Sigmoid colon (tissue), 7 donors: Measurements from ENCODE around the gene TMEM125. TPM values are rescaled to one million over a fixed set of nuclear protein-coding genes. Genes with fewer than 3 reads are reported as not detected.

ENCODE experiments used
- DNase-seq: peaks from one replicate; pipeline ENCODE4 v3.0.0-alpha.2; 2019
- H3K27ac ChIP-seq, 4 donors: fragments of 200-600 bp; sonication (generic); one replicate each; pipeline ENCODE4 v1.5.1; 2016 to 2019; ENCODE audit warnings: mild to moderate bottlenecking in 1 of 4
- H3K27me3 ChIP-seq, 3 donors: fragments of 200-600 bp; sonication (generic); one replicate each; pipeline ENCODE4 v1.5.1; 2019; ENCODE audit warnings: mild to moderate bottlenecking in 1 of 3
- H3K36me3 ChIP-seq, 4 donors: fragments of 200-600 bp; sonication (generic); one replicate each; pipeline ENCODE4 v1.5.1; 2016 to 2019
- H3K4me1 ChIP-seq, 4 donors: fragments of 200-600 bp; sonication (generic); one replicate each; pipeline ENCODE4 v1.5.1; 2017 to 2019
- H3K4me3 ChIP-seq, 4 donors: fragments of 200-600 bp; sonication (generic); one replicate each; pipeline ENCODE4 v1.5.1; 2017 to 2019; ENCODE audit warnings: mild to moderate bottlenecking in 2 of 4, moderate library complexity in 1 of 4
- H3K9me3 ChIP-seq, 4 donors: fragments of 200-600 bp in 3 of 4; sonication (generic) in 3 of 4; one replicate each; pipeline versions ENCODE4 v1.5.1 to v1.6.1; 2013 to 2019
- CTCF ChIP-seq, 4 experiments: fragments of 450-650 bp in 3 of 4; fragments of 200-600 bp in 1 of 4; IDR thresholded peaks; one replicate each; pipeline ENCODE4 v1.5.1; 2016 to 2019; ENCODE audit warnings: antibody characterized with exemption in 4 of 4, mild to moderate bottlenecking in 3 of 4, moderate library complexity in 2 of 4
- EP300 ChIP-seq, 4 donors: sonication (generic); formaldehyde crosslinking; IDR thresholded peaks; one replicate each; pipeline ENCODE4 v1.6.1; 2017; ENCODE audit warnings: antibody characterized with exemption in 4 of 4
- POLR2A ChIP-seq, 2 donors: fragments of 450-650 bp; IDR thresholded peaks; one replicate each; pipeline ENCODE4 v1.6.1; 2016; ENCODE audit warnings: antibody characterized with exemption in 2 of 2, mild to moderate bottlenecking in 2 of 2, moderate library complexity in 2 of 2
- POLR2AphosphoS5 ChIP-seq, 4 donors: sonication (generic); formaldehyde crosslinking; IDR thresholded peaks; one replicate each; pipeline ENCODE4 v1.6.1; 2017; ENCODE audit warnings: antibody characterized with exemption in 4 of 4
- WGBS, 2 donors: extraction: QIAGEN DNeasy Blood & Tissue Kit; methylation state at CpG; one replicate each; pipeline ENCODE4 v1.1.7; 2013; 5-methylcytosine and 5-hydroxymethylcytosine counted together
- intact Hi-C: fragments of 100-400 bp; cut with DNase I; formaldehyde crosslinking; loops from one replicate; pipeline ENCODE4 v1.15.1; 2023
- polyA plus RNA-seq, 3 donors: library from polyadenylated mRNA; stranded (reverse); fragments of 200-250 nt; gene quantifications; one replicate each; pipeline ENCODE4 v1.2.3, GENCODE V29; 2013
- total RNA-seq, 4 donors: library from RNA; depleted of rRNA; stranded (reverse); fragments of >200 nt; gene quantifications; one replicate each; pipeline ENCODE4 v1.1.0, GENCODE V29; 2016
- donor health status: healthy with polysubstance abuse.
- donor health status: Bipolar disorder and iron deficiency.
- donor health status: healthy.

Gene TMEM125
- total and polyA plus RNA-seq, 7 donors, result 29.4 to 41.7 (median 29.6) TPM; not detected in 4

- Histone ChIP-seq H3K4me1 (no peaks in the 10 kb centered on the region), H3K36me3 (no peaks in the 10 kb centered on the region), H3K27ac (no peak overlapping the region), H3K27me3 (no peaks in the 10 kb centered on the region), H3K4me3 (no peak overlapping the region), H3K9me3 (no peaks in the 10 kb centered on the region)
- 96% methylated on average over 4 of the region's 4 CpGs for WGBS, 2 donors
- TF ChIP-seq POLR2AphosphoS5 (IDR thresholded peaks at IDR 0.05), result no peak
- TF ChIP-seq EP300 (IDR thresholded peaks at IDR 0.05), result no peak
- TF ChIP-seq POLR2A (IDR thresholded peaks at IDR 0.05), result no peak
- no peak for TF ChIP-seq CTCF (IDR thresholded peaks at IDR 0.05)
- intact Hi-C loops, result no loop called here
- DNase-seq, result no peak
Measured at GRCh38 chr1:43246466-43247213, 23.1 kb upstream of the TMEM125 start.

GRCh38 chr1:43247256-43247921, 22.4 kb upstream of the TMEM125 start:
- 87 to 94% methylated on average over 6 of the region's 6 CpGs for WGBS, 2 donors
- H3K4me1 ChIP-seq, result no peaks in the 10 kb centered on the region
- no peaks in the 10 kb centered on the region for H3K27me3 ChIP-seq
- no peaks in the 10 kb centered on the region for H3K36me3 ChIP-seq
- H3K4me3 ChIP-seq, result no peak overlapping the region
- H3K9me3 ChIP-seq, result no peaks in the 10 kb centered on the region
- H3K27ac ChIP-seq, result no peak overlapping the region
- TF ChIP-seq EP300 (IDR thresholded peaks at IDR 0.05) (no peak), CTCF (IDR thresholded peaks at IDR 0.05) (no peak), POLR2AphosphoS5 (IDR thresholded peaks at IDR 0.05) (no peak), POLR2A (IDR thresholded peaks at IDR 0.05) (no peak)
- DNase-seq, result no peak
- intact Hi-C loops, result no loop called here

GRCh38 chr1:43250351-43250761, 19.4 kb upstream of the TMEM125 start:
- no peak for DNase-seq
- H3K4me3 ChIP-seq, result no peak overlapping the region
- WGBS, 2 donors, result 91 to 93% methylated on average over 3 of the region's 3 CpGs
- TF ChIP-seq POLR2AphosphoS5 (IDR thresholded peaks at IDR 0.05) (no peak), POLR2A (IDR thresholded peaks at IDR 0.05) (no peak), EP300 (IDR thresholded peaks at IDR 0.05) (no peak), CTCF (IDR thresholded peaks at IDR 0.05) (no peak)
- H3K27ac ChIP-seq, result no peak overlapping the region
- no peaks in the 10 kb centered on the region for H3K27me3 ChIP-seq
- no peaks in the 10 kb centered on the region for H3K4me1 ChIP-seq
- intact Hi-C loops, result no loop called here
- no peaks in the 10 kb centered on the region for H3K36me3 ChIP-seq
- no peaks in the 10 kb centered on the region for H3K9me3 ChIP-seq

- Histone ChIP-seq H3K36me3 (no peaks in the 10 kb centered on the region), H3K9me3 (no peaks in the 10 kb centered on the region), H3K4me3 (no peak overlapping the region), H3K27ac (no peak overlapping the region), H3K27me3 (no peaks in the 10 kb centered on the region), H3K4me1 (no peaks in the 10 kb centered on the region)
- no peak for DNase-seq
- intact Hi-C loops, result no loop called here
- TF ChIP-seq POLR2A (IDR thresholded peaks at IDR 0.05) (no peak), POLR2AphosphoS5 (IDR thresholded peaks at IDR 0.05) (no peak), CTCF (IDR thresholded peaks at IDR 0.05) (no peak), EP300 (IDR thresholded peaks at IDR 0.05) (no peak)
- 92% methylated on average over 5 of the region's 5 CpGs for WGBS, 2 donors
Measured at GRCh38 chr1:43251024-43251423, 18.8 kb upstream of the TMEM125 start.
